Activated naive CD4-positive, alpha-beta T cell treated with Interleukin-2 at 50 U/mL for 16 hours (primary cell): ENCODE results near the gene PRKAG1.
A peak's percentile ranks its signal among the peaks of the same experiment; 100 is the strongest.
"Not testable (repeated sequence)": the region's sequence is repeated elsewhere in the genome, so short reads cannot be mapped to it uniquely, and the experiment has no call there.

Experiments
- DNase-seq: peaks from one replicate; pipeline ENCODE4 v3.0.0-alpha.2; 2020

PRKAG1 gene

DNA sequence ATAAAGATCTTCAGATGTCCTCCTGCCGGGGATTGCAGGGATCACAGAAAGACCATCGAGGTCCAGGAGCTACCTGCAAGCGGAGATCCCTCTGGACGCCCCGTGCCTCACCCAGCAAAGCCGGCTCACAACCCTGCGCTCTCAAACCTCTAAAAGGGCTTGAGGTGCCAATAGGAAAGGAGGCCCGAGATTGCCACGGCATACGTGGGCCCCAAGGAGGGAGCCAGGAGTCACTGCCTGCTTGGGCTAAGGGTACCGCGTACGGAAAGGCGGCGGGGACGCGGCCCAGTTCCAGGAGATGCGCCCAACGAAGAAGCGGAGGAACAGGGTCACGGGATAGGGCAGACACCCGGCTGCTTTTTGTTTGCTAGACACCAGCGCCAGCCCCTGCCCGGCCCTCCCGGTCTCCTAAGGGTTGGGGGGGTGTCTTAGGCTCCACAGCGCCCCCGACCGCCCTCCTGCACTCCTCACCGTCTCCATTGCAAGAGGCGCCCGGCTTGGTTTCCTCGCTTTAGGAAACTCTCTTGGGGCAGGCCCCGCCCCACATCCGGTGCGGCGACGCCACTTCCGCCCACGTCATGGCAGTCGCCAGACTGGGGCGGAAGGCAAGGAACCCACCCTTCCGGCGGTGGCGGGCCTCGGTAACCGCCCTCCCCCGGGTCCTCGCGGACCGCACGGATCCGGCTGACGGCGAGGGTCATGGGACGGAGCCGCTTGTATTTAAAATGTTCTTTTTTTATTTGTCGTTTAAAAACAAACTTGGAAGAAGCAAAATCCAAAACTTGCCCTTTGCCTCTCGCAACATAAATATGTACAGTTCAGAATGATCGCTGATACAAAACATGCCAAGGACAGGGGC is at the start of gene PRKAG1:
Gene PRKAG1, minus strand, starts transcription at position 516 of the 859 bp plus-strand sequence. Its CDS starts 36 bp downstream, at position 480.
- peak; percentile 96 for DNase-seq

DNA sequence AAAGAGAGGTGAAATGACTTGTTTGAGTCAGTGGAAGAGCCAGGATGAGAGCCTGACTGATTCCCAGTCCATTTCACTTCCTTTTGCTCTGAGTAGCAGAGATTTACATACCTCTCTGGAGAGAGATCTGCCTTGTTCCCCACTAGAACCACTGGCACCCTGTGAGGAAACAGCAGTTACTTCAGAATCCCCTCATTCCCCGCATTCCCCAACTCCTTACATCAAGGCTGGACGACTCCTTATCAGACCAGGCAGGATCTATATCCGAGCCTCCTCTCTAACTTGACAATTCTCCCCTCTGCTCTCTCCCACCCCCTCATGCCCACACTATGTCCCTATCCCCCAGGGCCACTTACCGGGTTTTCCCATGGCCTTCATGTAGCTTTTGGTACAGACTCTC is 47.5 kb upstream of the PRKAG1 start:
- DNase-seq, result no peak

DNA sequence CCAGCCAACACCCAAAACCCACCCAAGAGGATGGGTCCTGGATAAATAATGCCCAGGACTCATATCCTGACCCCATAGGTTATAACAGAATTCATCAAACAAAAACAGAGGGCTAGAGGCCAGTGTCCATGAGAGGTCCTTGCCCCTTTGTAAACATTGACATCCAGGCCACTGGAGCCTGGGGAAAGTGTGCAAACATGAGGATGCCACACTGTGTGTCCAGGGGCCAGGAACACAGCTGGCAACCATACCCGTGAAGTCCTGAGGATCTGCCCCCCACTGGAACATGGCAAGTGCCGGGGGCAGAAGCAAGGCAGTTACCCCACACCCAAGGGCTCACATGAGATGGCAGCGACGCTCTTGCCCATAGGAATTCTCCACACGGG is 46.2 kb upstream of the PRKAG1 start:
- DNase-seq, result no peak

DNA sequence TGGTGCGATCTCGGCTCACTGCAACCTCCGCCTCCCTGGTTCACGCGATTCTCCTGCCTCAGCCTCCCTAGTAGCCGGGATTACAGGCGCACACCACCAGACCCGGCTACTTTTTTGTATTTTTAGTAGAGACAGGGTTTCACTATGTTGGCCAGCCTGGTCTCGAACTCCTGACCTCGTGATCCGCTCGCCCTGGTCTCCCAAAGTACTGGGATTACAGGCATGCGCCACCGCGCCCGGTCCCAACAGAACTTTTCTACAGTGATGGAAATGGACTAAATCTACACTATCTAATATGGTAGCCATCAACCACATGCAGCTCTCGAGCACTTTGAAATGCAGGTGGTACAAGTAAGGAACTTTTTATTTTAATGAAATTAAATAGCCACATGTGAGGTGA is 43.3 kb upstream of the PRKAG1 start:
- not testable (repeated sequence) for DNase-seq

DNA sequence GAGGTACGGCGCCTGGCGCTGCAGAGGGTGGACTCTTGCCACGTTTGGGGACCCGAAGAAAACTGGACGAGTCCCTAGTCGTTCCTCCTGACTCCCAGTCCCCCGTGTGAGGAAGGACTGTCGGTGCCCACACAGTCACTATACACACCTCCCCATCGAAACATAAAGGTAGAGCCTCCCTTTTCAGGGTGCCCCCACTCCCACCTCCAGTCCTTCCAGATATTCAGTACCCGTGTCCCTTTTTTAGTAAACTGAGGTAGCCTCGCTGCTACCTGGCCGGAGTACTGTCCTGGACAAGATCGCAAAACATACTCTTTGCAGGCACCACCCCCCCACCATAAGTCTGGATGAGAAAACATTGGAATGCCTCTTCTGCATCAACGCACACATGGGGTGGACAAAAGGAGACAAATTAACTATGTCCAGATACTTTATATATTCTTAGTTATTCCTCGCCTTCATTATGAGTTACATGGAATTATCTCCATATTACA is 42.6 kb upstream of the PRKAG1 start:
- no peak for DNase-seq

DNA sequence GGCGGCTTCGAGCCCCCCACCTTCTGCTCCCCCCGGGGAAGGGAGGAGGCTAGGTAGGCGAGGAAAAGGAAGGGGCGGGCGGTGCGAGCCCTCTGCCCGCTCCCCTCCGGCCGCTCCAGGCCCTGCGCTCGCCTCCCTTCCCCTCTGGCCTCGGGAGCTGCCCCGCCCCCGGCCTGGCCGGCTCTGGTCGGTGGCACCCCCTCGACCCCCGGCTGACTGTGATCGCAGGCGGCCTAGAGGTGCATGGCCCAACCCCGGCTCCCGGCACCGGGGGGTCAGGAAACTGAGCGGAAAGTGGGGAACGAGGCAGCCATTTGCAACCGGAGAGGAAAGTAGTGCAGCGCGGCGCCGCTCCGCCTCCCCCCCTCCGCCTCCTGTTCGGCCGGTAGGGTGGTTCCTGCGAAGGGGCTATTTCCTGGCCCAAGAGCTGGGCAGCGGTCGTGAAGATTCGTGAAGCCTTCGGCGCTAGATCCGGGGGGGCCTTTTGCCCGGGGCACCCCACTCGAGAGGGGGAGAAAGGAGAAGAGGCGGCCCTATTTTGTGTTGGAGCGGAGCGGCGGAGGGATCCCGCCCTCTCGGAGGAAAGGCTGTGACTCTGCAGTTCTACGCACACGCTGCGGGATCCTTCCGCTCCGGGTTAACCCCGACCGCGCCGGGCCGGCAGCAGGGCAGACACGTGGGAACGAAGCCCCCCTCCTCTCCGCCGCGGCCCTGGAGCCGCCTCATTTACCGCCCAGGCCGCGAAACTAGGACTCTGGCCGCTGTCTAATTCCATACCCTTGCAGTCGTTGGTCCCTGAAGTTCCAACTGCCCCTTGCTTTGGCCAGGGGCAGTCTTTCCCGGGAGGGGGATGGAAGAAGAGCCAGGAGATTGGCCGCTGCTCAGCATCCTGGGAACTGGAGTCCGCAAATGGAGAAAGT is 41.9 kb upstream of the PRKAG1 start, which contains the start of gene KMT2D:
Gene KMT2D, minus strand, starts transcription at position 558 of the 920 bp plus-strand sequence. CDS start 5,470 bp downstream, outside the sequence.
- peak; percentile 90 for DNase-seq

DNA sequence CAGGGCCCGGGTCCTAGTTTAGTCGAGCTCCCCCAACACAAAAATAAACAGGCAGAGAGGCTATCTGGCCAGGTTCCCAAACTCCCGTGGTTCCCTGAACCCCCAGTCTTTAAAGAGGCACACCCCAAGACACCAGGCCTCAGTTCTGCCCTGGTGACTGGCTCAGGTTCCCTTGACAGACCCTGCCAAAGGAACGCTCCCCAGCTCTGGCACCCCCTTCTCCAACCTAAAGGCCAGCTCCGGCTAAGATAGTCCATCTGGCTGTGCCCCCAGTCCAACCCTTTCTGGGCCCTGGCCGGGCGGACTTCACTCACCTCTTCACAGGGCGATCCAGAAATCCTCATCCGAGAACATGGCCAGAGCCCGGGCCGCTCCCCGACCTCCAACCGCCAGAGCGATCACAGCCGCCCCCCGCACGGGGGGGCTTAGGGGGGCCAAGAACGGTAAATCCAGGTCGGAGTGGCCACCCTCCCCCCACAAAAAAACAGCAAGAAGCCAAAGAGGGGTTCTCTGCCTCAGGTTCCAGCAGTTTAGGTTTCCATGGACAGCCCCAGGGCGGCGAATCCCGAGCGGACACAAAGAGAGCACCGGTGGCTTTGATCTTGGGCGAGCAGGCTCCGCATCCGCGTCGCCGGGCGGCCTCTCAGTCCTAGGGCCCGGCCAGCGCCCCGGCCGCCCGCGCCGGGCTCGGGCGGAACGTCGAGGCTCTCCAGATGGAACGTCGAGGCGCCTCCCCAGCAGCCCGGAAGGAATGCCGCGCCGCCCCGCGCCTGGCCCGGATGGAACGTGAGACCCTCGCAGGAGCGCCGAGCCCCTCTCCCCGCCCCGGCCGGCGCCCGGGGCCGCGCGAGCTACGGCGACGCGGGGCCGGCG is 41.0 kb upstream of the PRKAG1 start:
- peak; percentile 29 for DNase-seq

DNA sequence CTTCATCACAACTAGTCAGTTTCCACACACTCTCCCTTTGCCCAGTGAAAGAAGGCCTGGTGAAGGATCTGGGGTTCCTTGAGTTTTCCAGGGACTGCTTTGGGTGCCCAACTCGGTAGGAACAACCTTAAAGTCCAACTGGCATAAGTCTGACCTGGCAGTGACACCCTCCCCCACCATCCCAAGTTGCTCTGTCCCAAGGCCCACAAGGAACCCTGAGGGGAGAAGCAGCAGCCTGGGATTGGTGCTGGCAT is 40.4 kb upstream of the PRKAG1 start:
- DNase-seq, result no peak

DNA sequence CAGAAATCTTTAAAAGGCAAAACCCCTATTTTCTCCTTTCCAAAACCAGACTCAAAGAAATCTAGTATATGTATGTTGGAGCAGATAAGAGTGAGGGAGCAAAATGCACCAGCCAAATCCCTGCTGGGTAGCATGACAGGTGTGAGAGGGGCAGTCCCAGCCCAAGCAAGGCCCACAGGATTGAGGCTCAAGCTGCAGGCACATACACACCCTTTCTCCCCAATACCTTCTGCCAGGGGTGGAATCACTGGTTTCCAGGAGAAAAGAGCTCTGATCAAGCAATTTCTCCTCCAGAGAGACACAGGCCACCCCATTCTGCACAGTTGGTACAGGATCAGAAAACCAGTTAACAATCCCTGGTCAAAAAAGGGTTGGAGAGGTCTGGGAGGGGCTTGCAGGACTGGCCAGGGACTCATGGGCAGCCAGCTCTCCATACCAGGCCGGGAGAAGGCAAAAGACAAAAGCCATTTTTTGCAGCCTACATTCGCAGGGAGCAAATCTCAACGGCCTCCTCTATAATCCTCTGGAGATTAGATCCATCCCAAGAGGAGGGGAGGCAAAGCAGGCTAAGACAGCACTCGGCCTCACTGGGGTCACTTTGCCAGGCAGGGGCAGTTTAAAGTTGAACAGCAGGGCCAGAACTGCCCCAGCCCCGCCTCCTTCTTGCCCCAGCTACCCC is 39.9 kb upstream of the PRKAG1 start:
- DNase-seq, result no peak

DNA sequence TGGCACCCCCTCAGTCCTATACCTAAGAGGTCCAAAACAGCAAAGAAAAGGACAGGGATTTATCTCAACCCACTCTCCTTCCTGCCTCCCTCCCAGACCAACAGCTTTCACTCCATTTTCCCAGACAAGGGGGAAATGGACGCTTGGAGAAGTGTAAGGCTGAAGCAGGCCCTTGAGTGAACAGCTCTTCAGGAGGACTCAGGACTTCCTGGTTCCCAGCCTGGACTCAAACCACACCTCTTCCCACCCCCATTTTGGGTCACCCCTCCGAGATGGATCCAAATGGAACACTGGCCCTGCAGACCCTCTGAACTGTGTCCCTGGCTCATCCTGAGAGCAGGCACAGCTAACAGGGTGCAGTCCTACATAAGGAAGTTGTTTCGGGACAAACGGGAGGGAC is 39.3 kb upstream of the PRKAG1 start:
- DNase-seq, result peak; percentile 4

DNA sequence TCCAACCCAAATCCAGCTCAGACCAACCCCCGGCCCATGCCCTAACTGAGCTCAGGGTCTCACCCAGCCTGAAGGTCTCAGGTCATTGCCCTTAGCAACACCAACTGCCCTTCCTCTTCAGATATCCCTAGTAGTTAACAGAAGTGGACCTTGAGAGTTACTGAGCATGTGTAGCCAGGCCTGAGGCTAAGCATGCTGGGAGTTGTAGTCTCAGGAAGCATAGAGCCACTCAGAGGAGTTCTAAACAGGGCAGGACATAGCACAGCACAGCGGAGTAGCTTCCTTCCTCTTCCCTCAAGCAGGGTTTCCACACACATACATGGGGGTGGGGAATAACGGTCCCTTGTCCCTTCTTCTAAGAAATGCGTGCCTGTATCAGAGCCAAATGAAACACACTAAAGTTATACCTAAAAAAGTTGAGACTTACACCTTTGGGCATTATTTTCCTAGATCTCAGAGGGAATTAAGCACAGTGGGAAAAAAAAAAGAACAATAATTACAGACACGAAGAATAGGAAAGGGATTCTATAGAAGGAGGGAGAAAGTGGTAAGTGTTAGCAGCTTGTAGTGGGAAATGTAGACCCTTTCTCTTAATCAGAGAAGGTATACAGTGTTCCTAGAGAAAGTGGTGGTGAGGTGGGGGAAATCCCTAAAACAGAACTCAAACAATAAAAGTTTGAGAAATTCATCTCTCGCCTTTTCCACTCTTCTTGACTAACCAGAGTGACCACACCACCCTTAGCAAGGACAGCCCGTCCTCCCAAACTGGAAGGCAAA is 37.6 kb upstream of the PRKAG1 start:
- peak; percentile 50 for DNase-seq

DNA sequence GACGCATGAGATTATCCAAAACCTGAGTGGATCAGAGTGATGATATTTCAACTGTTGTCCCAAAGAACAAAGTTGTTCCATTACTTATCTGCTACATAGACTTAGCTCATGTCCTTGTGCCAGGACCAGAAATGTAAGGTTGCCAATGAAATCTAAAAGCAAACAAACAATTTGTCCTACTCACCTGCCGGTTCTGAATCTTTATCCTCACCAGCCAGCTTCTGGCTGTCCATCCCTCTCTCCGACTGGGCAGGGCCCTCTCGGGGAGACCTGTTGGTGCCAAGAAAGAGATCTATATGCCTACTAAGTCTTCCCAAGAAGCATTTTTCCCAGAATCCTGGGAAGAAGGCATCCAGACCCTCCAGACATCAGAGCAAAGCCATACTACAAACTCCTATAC is 36.5 kb upstream of the PRKAG1 start:
- no peak for DNase-seq

DNA sequence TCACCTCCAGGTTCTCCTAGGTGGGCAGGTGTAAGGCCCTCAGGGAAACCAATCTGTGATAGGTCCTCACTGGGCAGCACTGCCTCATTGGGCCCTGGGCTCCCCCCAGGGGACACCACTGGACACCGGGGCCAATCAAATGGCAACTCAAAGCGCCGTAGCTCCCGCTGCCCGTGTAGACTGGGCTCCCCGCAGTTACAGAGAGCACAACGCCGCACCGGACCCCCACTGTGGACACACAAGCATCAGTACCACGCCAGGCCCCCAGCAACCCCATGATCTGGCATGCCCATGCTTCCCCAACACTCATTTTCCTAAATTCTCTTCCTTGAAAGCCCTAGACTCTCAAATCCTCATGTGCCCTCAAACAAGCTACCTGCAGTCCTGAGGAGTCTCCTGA is 35.9 kb upstream of the PRKAG1 start:
- DNase-seq, result no peak

DNA sequence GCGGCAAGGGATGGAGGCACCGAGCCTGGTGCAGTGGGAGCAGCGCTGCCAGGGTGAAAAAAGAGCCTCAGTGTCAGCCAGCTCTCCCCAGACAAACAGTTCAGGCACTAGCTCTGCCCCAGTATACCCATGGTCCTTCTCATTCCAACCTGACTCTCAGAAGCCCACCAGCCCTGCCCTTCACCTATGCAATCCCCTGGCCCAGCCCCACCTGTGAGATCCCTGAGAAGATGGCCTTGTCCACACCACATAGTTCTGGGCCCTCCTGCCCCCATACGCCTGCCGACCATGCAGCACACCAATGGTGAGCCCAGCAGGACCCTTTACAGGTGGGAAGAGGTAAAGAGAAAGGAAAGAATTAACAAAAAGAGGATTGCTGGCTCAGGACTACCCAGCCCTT is 35.5 kb upstream of the PRKAG1 start:
- no peak for DNase-seq

DNA sequence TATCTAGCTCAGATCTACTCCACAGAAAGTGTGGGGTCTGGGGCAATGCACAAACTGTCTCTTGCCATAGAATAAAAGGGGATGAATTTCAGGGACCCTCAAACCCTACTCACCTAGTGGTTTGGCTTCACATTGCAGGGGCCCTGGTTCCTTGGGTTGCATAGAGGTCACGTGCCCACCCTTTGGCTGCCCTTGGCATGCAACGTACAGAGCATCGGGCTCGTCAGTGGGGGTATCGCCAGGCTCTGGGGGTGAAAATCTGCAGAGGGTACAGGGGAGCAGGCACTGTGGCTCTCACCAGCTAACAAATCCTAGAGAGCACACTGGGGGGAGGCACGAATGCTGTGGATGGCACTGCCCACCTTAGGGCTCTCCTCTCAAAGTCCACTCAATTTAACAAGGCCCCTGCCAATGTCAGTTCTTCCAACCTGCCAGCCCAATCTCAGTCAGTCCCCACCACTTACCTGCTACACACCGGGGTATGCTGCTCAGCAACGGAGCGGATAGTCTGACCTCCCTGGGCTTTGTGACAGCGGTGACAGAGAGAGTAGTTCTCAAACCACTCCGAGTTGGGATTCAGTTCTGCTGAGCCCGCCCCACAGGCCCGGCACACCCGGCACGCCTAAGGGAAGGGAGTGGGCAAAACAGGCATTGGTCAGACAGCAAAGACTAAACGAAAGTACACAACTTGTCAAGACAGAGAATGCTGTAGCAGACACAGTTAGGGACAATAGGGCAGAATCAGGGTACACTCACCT is 34.1 kb upstream of the PRKAG1 start:
- no peak for DNase-seq

DNA sequence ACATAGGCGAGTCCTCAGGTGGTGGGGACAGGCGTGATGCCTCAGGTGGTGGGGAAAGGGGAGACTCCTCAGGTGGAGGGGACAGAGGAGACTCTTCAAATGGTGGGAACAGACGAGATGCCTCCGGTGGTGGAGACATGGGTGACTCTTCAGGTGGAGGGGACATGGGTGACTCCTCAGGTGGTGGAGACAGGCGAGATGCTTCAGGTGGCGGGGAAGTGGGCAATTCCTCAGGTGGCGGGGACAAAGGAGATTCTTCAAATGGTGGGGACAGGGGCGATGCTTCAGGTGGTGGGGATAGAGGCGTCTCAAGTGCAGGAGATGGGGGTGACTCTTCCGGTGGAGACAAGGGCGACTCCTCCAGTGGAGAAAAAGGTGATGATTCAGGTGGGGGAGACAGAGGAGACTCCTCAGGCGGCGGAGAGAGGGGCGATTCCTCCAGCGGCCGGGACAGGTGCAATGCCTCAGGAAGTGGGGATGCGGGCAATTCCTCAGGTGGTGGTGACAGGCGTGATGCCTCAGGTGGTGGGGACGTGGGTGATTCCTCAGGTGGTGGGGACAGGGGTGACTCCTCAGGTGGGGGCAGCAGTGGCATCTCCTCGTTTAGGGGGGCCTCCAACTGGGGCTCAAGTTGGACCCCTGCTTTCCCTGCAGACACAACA is 33.3 kb upstream of the PRKAG1 start:
- no peak for DNase-seq

DNA sequence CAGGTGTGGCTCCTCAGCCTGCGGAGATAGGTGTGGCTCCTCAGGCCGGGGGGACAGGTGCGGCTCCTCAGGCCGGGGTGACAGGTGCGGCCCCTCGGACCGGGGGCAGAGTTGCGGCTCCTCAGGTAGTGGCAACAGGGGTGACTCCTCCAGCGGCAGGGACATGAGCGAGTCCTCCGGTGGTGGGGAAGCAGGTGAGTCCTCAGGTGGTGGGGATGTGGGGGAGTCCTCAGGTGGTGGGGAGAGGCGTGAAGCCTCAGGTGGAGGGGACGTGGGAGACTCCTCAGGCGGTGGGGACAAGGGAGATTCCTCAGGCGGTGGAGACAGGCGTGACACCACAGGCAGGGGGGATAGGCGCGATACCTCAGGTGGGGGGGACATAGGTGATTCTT is 32.8 kb upstream of the PRKAG1 start:
- DNase-seq, result no peak

DNA sequence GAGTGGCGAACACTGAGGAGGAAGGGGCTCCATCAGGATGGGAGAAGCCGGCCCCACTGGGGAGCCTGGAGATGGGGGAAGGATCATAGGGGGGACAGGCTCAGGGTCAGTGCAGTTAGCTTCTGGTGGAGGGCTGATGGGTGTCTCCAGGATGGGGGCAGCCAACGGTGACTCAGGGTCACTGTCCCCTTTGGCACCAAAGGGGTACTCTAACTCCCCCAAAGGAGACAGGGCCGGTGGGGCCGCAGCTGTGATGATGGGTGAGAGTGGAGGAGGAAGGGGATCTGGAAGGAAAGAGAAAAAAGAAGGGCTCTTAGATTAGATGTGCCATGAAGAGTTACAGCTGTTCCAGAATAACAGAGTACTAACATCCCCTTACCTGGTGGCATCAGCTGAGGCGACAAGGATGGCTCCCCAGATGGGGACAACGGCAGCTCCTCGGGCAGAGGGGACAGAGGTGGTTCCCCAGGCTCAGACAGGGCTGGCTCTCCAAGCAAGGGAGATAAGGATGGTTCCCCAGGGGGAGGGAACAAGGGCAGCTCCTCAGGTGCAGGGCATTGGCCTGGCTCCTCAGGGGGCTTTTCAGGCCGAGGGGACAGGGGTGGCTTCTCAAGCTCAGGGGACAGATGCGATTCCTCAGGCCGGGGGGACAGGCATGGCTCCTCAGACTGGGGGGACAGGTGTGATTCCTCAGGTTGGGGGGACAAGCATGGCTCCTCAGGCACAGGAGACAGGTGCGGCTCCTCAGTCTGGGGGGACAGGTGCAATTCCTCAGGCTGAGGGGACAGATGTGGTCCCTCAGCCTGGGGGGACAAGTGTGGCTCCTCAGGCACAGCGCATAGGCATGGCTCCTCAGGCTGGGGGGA is 32.2 kb upstream of the PRKAG1 start:
- DNase-seq, result no peak
